Measurements from ENCODE around the gene SYCE1L.
"Not testable (repeated sequence)": the region's sequence is repeated elsewhere in the genome, so short reads cannot be mapped to it uniquely, and the experiment has no call there.

SYCE1L gene

DNA sequence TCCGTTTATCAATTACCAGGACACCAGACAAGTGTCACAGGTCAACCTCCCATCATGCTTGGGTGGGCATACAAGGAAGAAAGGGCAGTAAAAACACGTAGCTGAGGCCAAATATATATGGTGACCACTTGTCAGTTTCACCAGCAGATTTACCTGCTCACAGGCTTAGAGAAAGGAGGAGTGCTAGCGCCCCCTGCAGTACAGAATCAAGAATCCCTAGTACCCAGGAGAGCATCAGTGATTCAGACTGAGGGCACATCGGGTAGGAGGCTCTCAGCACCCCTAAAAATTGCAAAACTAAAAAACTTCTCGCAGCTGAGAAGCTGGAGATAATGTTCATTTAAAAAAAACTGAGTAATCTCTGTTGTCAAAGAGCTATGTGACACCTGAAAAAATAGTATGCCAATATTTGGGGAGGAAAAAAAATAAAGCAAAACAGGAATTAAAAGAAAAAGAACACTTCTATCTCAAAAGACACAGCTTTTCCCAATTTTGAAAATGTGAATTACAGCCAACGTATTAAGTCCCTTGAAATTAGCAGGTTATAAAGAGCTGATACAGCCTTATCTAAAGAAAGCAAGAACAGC, 29.5 kb upstream of the SYCE1L start:
- no peak overlapping the region for H3K27ac ChIP-seq
- TF ChIP-seq ZFX (IDR thresholded peaks at IDR 0.05) (no peak), CTCF (conservative IDR thresholded peaks at IDR 0.05) (peak; percentile 85)

DNA sequence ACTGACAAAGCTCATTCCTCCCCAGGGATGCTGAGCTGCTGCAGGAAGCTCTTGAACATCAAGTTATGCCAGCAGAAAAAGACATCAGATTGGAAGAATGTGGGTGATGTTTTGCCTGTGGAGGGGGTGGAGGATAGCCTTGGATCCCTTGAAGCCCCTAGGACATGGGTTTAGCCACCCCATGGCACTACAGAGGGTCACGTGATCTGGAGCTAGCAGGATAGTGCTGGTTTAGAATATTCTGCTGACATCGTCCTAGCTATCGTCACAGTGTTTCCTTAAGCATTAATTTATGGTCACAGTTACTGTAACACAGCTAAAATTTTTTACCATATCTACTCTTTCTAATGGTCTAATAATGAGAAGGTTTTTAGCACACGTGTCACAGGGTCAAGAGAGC, 28.4 kb upstream of the SYCE1L start:
- TF ChIP-seq CTCF (conservative IDR thresholded peaks at IDR 0.05) (no peak), ZFX (IDR thresholded peaks at IDR 0.05) (no peak)

GRCh38 chr16:77171745-77172635, 27.2 kb upstream of the SYCE1L start:
- H3K27ac ChIP-seq, result no peak overlapping the region
- peak; percentile 84 for TF ChIP-seq CTCF (conservative IDR thresholded peaks at IDR 0.05)
- TF ChIP-seq ZFX (IDR thresholded peaks at IDR 0.05), result no peak

More for the DNA sequence above, 28.4 kb upstream of the SYCE1L start:
- H3K27ac ChIP-seq, result peak overlapping the region; percentile 14; the same call in 1 of the 2 replicates

- TF ChIP-seq ZFX (IDR thresholded peaks at IDR 0.05), result no peak
- no peak for TF ChIP-seq CTCF (conservative IDR thresholded peaks at IDR 0.05)
- no peak overlapping the region for H3K27ac ChIP-seq
Observed at GRCh38 chr16:77172951-77173350, 26.3 kb upstream of the SYCE1L start.

DNA sequence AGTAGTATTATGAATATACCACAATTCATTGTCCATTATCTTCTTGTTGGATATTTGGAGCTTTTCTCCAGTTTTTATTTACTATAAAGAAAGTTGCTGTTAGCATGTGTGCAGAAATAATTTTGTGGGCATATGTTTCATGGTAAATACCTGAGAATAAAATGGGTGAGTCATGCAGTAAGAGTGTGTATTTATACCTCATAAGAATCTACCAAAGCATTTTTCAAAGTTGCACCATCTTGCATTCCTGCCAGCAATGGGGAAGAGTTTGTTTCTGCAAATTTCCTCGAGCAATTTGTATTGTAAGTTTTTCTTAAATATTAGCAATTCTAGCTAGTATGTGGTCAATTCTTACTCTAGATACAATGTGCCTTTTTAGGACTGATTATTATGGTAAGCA, 16.1 kb upstream of the SYCE1L start:
- no peak overlapping the region for H3K27ac ChIP-seq
- TF ChIP-seq ZFX (IDR thresholded peaks at IDR 0.05) (no peak), CTCF (conservative IDR thresholded peaks at IDR 0.05) (no peak)

GRCh38 chr16:77186298-77186697, 12.9 kb upstream of the SYCE1L start:
- not testable (repeated sequence) for H3K27ac ChIP-seq

- H3K27ac ChIP-seq, result peak overlapping the region; percentile 95
Observed at GRCh38 chr16:77190190-77190477, 9.1 kb upstream of the SYCE1L start.

More at GRCh38 chr16:77190190-77190477, 9.1 kb upstream of the SYCE1L start:
- TF ChIP-seq ZFX (IDR thresholded peaks at IDR 0.05) (no peak), CTCF (conservative IDR thresholded peaks at IDR 0.05) (no peak)

Measured in C4-2B (cell line).